GM18499 (cell line): Measurements from ENCODE around the gene FBLN1.
"Not testable (repeated sequence)": the region's sequence is repeated elsewhere in the genome, so short reads cannot be mapped to it uniquely, and the experiment has no call there.

ENCODE experiments used
- ATAC-seq: cut with Tn5 transposase; IDR thresholded peaks from one replicate; pipeline ENCODE4 v1.9.1; 2021; ENCODE audit warnings: moderate number of reproducible peaks; ENCODE audit not compliant: insufficient read depth, unreplicated experiment

Gene FBLN1

GRCh38 chr22:45599836-45600577, 97.3 kb downstream of the FBLN1 start:
- ATAC-seq: no peak

- ATAC-seq: no peak
Observed at GRCh38 chr22:45600790-45601730, 98.4 kb downstream of the FBLN1 start.

GRCh38 chr22:45602004-45602733, 99.5 kb downstream of the FBLN1 start:
- ATAC-seq: no peak

GRCh38 chr22:45602824-45603595, 100.3 kb downstream of the FBLN1 start:
- ATAC-seq: no peak

- no peak for ATAC-seq
Observed at GRCh38 chr22:45603619-45604018, 100.9 kb downstream of the FBLN1 start.

GRCh38 chr22:45608045-45608444, 105.4 kb downstream of the FBLN1 start:
- not testable (repeated sequence) for ATAC-seq

- no peak for ATAC-seq
Observed at GRCh38 chr22:45608763-45609180, 106.1 kb downstream of the FBLN1 start.

GRCh38 chr22:45612451-45612901, 109.8 kb downstream of the FBLN1 start:
- ATAC-seq: no peak

GRCh38 chr22:45612940-45613339, 110.3 kb downstream of the FBLN1 start:
- no peak for ATAC-seq

GRCh38 chr22:45615364-45615763, 112.7 kb downstream of the FBLN1 start:
- ATAC-seq: no peak

GRCh38 chr22:45616432-45616831, 113.7 kb downstream of the FBLN1 start:
- no peak for ATAC-seq

- no peak for ATAC-seq
Observed at GRCh38 chr22:45617948-45618347, 115.3 kb downstream of the FBLN1 start.

GRCh38 chr22:45620706-45621105, 118.0 kb downstream of the FBLN1 start:
- no peak for ATAC-seq

- no peak for ATAC-seq
Observed at GRCh38 chr22:45621836-45622600, 119.3 kb downstream of the FBLN1 start.

GRCh38 chr22:45623464-45624145, 120.9 kb downstream of the FBLN1 start:
- not testable (repeated sequence) for ATAC-seq

- no peak for ATAC-seq
Observed at GRCh38 chr22:45626198-45626651, 123.5 kb downstream of the FBLN1 start.

- ATAC-seq: no peak
Observed at GRCh38 chr22:45627489-45628233, 125.0 kb downstream of the FBLN1 start.

GRCh38 chr22:45628515-45628914, 125.8 kb downstream of the FBLN1 start:
- no peak for ATAC-seq
